Astrocyte of the spinal cord (primary cell): ENCODE measurements around the gene SMARCC1.

Experiments used
- DNase-seq: peaks from one replicate; pipeline ENCODE4 v3.0.0; 2011; ENCODE audit warnings: low read depth, low spot score
- H3K4me3 ChIP-seq: 2 replicates; pipeline ENCODE4 v1.5.1; 2011; ENCODE audit warnings: low read depth, mild to moderate bottlenecking, low read length, moderate library complexity
- in situ Hi-C: cut with HindIII; loops from 2 replicates; pipeline ENCODE4 v1.10.0; 2017; ENCODE audit warnings: low sequenced_read_pairs
- TF ChIP-seq, protein P1 (sequence below): IDR thresholded peaks from 2 replicates; pipeline ENCODE4 v1.5.1; 2012; ENCODE audit warnings: low read depth, mild to moderate bottlenecking, low read length, inconsistent platforms

SMARCC1 gene

DNA sequence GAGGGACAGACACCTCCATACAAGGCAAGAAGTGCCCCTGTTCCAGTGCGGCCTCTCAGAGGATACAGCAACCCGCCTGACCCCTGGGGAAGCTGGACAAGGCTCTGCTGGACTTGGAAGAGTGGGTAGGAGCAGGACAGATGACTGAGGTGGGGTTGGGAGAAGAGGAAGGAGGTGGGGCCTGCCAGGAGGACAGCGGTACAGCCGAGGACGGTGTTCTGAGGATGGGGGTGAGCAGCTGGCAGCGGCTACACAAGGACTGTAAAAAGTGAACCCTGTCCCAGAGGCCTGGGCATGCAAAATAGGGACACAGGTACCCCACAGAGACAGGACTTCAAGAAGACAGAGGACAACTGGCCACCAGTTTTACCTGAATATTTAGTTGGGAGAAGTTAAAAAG lies 244.7 kb downstream of the SMARCC1 start:
- in situ Hi-C loops = no loop called here
- H3K4me3 ChIP-seq = no peak overlapping the region
- DNase-seq = no peak
- TF ChIP-seq, protein P1, sequence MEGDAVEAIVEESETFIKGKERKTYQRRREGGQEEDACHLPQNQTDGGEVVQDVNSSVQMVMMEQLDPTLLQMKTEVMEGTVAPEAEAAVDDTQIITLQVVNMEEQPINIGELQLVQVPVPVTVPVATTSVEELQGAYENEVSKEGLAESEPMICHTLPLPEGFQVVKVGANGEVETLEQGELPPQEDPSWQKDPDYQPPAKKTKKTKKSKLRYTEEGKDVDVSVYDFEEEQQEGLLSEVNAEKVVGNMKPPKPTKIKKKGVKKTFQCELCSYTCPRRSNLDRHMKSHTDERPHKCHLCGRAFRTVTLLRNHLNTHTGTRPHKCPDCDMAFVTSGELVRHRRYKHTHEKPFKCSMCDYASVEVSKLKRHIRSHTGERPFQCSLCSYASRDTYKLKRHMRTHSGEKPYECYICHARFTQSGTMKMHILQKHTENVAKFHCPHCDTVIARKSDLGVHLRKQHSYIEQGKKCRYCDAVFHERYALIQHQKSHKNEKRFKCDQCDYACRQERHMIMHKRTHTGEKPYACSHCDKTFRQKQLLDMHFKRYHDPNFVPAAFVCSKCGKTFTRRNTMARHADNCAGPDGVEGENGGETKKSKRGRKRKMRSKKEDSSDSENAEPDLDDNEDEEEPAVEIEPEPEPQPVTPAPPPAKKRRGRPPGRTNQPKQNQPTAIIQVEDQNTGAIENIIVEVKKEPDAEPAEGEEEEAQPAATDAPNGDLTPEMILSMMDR = no peak

DNA sequence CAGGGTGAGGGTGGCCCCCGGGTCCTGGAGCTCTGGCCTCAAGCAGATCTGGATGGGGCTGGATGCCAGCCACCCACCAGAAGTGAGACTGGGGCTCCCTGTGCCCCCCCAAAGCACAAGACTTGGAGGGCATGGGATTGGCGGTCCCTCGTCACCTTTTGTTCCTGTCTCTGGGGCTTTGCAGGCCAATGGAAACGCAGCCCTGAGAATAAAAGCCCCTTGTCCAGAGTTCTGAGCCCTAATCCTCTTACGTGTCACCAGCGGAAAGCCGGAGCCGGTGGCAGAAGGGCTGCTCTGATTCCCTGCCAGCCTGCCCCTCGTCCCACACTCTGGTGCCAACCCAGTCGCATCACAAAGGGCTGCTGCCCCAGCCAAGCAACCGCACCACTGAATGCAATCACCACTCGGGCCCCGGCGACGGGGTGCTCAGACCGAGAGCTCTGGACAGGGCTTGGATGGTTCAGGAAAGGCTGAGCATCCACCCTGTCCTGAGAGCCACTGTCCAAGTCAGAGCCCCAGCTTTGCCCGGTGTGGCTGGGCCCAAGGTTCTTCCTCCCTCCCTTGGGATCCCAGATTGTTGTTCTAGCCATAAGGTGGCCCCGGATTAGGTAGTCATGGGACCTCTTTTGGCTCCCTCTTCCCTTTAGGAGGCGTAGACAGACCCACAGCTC lies 245.3 kb downstream of the SMARCC1 start:
- TF ChIP-seq, protein P1 = no peak
- no peak overlapping the region for H3K4me3 ChIP-seq
- no peak for DNase-seq
- in situ Hi-C loops = no loop called here
